Peyer's patch (tissue), 4 donors: Measurements from ENCODE around the gene PREP.

Experiments
- POLR2A ChIP-seq, 2 donors: fragments of 450-650 bp; IDR thresholded peaks; one replicate each; pipeline ENCODE4 v1.5.1; 2017; ENCODE audit warnings: antibody characterized with exemption in 2 of 2, mild to moderate bottlenecking in 2 of 2, moderate library complexity in 2 of 2
- TF ChIP-seq, protein P1 (sequence below), 6 experiments: fragments of 450-650 bp in 4 of 6; fragments of 200-600 bp in 2 of 6; sonication (generic) in 1 of 6; IDR thresholded peaks; one replicate each; pipeline ENCODE4 v1.5.1; 2017 to 2019; ENCODE audit warnings: antibody characterized with exemption in 6 of 6, mild to moderate bottlenecking in 3 of 6, moderate library complexity in 1 of 6

DNA sequence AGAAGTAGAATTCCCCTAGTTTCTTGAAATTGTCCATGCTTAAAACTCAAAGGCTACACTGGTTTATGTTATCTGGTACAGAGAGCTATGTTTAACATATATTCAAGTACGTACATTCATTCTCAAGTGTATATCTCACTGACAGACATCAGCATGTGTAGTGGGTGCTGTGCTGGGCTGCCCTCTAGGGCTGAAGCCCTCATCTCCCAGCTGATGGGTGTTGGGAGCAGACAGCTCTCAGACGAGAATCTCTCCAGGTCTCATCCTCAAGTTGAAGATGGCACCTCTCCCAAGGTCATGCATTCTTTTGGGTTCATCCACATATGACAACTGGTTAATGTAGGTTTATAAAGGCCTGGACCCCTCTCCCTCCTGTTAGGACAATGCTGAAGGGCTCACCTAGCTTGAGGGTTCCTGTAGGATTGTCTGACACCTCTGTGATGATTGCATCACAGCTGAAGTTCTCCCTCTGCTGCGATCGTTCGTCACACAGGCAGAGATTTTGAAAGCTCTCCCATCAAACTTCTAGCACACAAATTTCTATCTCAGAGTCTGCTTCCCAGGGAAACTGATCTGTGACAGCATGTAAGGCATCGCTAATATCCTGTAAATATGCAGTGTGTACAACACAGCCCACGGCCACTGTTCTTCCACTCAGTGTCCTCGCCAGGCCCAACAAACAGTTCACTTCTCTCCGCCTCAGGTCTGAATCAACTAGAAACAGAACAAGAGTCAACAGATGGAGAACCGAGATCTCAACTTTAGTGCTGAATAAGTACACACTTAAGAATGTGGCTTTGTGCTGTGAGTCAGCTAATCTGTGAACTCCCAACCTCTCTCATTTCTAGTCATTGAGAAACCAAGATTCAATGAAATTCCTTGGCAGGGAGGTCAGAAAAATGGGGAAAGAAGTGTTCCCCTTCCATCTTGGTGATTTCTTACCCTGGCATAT lies 43.2 kb downstream of the PREP start:
- TF ChIP-seq, protein P1, sequence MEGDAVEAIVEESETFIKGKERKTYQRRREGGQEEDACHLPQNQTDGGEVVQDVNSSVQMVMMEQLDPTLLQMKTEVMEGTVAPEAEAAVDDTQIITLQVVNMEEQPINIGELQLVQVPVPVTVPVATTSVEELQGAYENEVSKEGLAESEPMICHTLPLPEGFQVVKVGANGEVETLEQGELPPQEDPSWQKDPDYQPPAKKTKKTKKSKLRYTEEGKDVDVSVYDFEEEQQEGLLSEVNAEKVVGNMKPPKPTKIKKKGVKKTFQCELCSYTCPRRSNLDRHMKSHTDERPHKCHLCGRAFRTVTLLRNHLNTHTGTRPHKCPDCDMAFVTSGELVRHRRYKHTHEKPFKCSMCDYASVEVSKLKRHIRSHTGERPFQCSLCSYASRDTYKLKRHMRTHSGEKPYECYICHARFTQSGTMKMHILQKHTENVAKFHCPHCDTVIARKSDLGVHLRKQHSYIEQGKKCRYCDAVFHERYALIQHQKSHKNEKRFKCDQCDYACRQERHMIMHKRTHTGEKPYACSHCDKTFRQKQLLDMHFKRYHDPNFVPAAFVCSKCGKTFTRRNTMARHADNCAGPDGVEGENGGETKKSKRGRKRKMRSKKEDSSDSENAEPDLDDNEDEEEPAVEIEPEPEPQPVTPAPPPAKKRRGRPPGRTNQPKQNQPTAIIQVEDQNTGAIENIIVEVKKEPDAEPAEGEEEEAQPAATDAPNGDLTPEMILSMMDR (IDR thresholded peaks at IDR 0.05): no peak
- no peak for TF ChIP-seq POLR2A (IDR thresholded peaks at IDR 0.05)
